Kidney (tissue), 14 donors: ENCODE results near the gene NUMB. TPM values are rescaled to one million over a fixed set of nuclear protein-coding genes. Genes with fewer than 3 reads are reported as not detected.
A peak's percentile ranks its signal among the peaks of the same experiment; 100 is the strongest.

Source experiments
- DNase-seq, 5 donors: peaks; one replicate each; pipeline ENCODE4 v3.0.0-alpha.2; 2013 to 2020
- FAIRE-seq: peaks from 2 replicates; lab custom pipeline; 2012; peaks lifted over from hg19 to GRCh38; lab: Jason Lieb, UNC
- H3K27ac ChIP-seq, 2 donors: one replicate each; pipeline ENCODE4 v1.7.0; 2013; ENCODE audit warnings: low read depth in 2 of 2, low read length in 2 of 2, inconsistent platforms in 1 of 2
- H3K27me3 ChIP-seq: one replicate; pipeline ENCODE4 v1.7.1; 2013; ENCODE audit warnings: low read length, inconsistent platforms; ENCODE audit not compliant: control insufficient read depth, insufficient read depth
- H3K36me3 ChIP-seq, 3 donors: one replicate each; pipeline versions ENCODE4 v1.7.0 to v1.7.1; 2013; ENCODE audit warnings: low read length in 3 of 3, control low read depth in 1 of 3, inconsistent platforms in 1 of 3; ENCODE audit not compliant: insufficient read depth in 3 of 3, control insufficient read depth in 2 of 3
- H3K4me1 ChIP-seq, 3 donors: one replicate each; pipeline versions ENCODE4 v1.7.0 to v1.7.1; 2013; ENCODE audit warnings: low read length in 3 of 3, inconsistent platforms in 1 of 3, low read depth in 1 of 3; ENCODE audit not compliant: control insufficient read depth in 2 of 3, insufficient read depth in 2 of 3
- H3K4me3 ChIP-seq, 3 donors: one replicate each; pipeline versions ENCODE4 v1.7.0 to v1.8.1; 2013; ENCODE audit warnings: low read length in 3 of 3, control low read depth in 1 of 3, inconsistent platforms in 1 of 3
- H3K9ac ChIP-seq, 3 donors: one replicate each; pipeline versions ENCODE4 v1.7.0 to v1.7.1; 2013; ENCODE audit warnings: low read length in 3 of 3, control low read depth in 1 of 3, inconsistent platforms in 1 of 3
- H3K9me3 ChIP-seq, 3 donors: one replicate each; pipeline versions ENCODE4 v1.7.0 to v1.7.1; 2013; ENCODE audit warnings: low read length in 3 of 3, control low read depth in 1 of 3, inconsistent platforms in 1 of 3; ENCODE audit not compliant: control insufficient read depth in 2 of 3, insufficient read depth in 1 of 3
- CTCF ChIP-seq: IDR thresholded peaks from 3 replicates; pipeline ENCODE4 v1.5.1; 2012; ENCODE audit warnings: mild to moderate bottlenecking, moderate library complexity, borderline replicate concordance; ENCODE audit not compliant: insufficient read depth; ENCODE audit errors: extremely low read depth
- intact Hi-C: fragments of 100-400 bp; cut with DNase I; formaldehyde crosslinking; loops from one replicate; pipeline ENCODE4 v1.11.1; 2022
- polyA plus RNA-seq: library from polyadenylated mRNA; stranded (reverse); fragments of 350-450 nt; fragmentation: Illumina TruSeq; extraction: RNeasy Lipid Tissue Mini Kit (QIAGEN cat#74804); gene quantifications from one replicate; pipeline ENCODE4 v1.2.3, GENCODE V29; 2014; ENCODE audit warnings: low read depth, low replicate concordance; ENCODE audit not compliant: insufficient read depth
- total RNA-seq: library from RNA; stranded (reverse); fragmentation: NEBNext Ultra II Directional; extraction: Animal tissue kit (Norgen Biotek cat#: 25700); gene quantifications from one replicate; pipeline ENCODE4 v1.2.1, GENCODE V29; 2021
- donor health status: control.
- donor health status: control.
- donor health status: control.
- donor health status: control.
- donor health status: control.
- donor health status: DM: yes; HTN: yes; CAD: no.
- donor health status: Normal renal cell carcinoma (clear cell type).

Gene NUMB
- total and polyA plus RNA-seq, 2 donors from 2014 or later, result 42.4 to 104 TPM

GRCh38 chr14:73253323-73253610 lies 205.1 kb downstream of the NUMB start:
- H3K4me3 ChIP-seq, result no peak overlapping the region
- H3K9me3 ChIP-seq, result no peaks in the 10 kb centered on the region
- intact Hi-C loops, result no loop called here
- H3K27ac ChIP-seq, result peak overlapping the region in 1 of 2 donors; percentile 32
- TF ChIP-seq CTCF, result no peak
- FAIRE-seq, result no peak
- peaks cover 0 to 3% (median 0%) of the 10 kb centered on the region in 3 donors for H3K36me3 ChIP-seq
- H3K9ac ChIP-seq, result no peak overlapping the region
- peaks cover 0 to 4% (median 3%) of the 10 kb centered on the region in 3 donors for H3K4me1 ChIP-seq
- no peaks in the 10 kb centered on the region for H3K27me3 ChIP-seq
- DNase-seq, result peak in 1 of 5 donors; percentile 50

GRCh38 chr14:73252491-73253322 lies 205.6 kb downstream of the NUMB start:
- no peaks in the 10 kb centered on the region for H3K27me3 ChIP-seq
- intact Hi-C loops, result no loop called here
- FAIRE-seq (no peak), DNase-seq (peak in 1 of 5 donors; percentile 55)
- no peak for TF ChIP-seq CTCF
- peak overlapping the region; percentile 20 to 32 for H3K27ac ChIP-seq
- peaks cover 0 to 3% (median 0%) of the 10 kb centered on the region in 3 donors for H3K36me3 ChIP-seq
- H3K9ac ChIP-seq, result no peak overlapping the region
- H3K4me1 ChIP-seq, result peaks cover 0 to 4% (median 3%) of the 10 kb centered on the region in 3 donors
- H3K4me3 ChIP-seq, result no peak overlapping the region
- H3K9me3 ChIP-seq, result no peaks in the 10 kb centered on the region

- H3K36me3 ChIP-seq, result peaks cover 0 to 3% (median 0%) of the 10 kb centered on the region in 3 donors
- no peak overlapping the region for H3K4me3 ChIP-seq
- H3K9me3 ChIP-seq, result no peaks in the 10 kb centered on the region
- FAIRE-seq (no peak), DNase-seq (peak in 1 of 5 donors; percentile 59)
- TF ChIP-seq CTCF, result no peak
- intact Hi-C loops, result no loop called here
- H3K27ac ChIP-seq, result peak overlapping the region in 1 of 2 donors; percentile 22
- H3K4me1 ChIP-seq, result peaks cover 0 to 4% (median 3%) of the 10 kb centered on the region in 3 donors
- no peak overlapping the region for H3K9ac ChIP-seq
- H3K27me3 ChIP-seq, result no peaks in the 10 kb centered on the region
Observed at GRCh38 chr14:73251516-73252215, 206.7 kb downstream of the NUMB start.
